GM18520 (cell line): ENCODE data around the gene GRAMD4.
"Not testable (repeated sequence)": the region's sequence is repeated elsewhere in the genome, so short reads cannot be mapped to it uniquely, and the experiment has no call there.

Experiments used
- ATAC-seq: cut with Tn5 transposase; IDR thresholded peaks from one replicate; pipeline ENCODE4 v1.9.1; 2021; ENCODE audit not compliant: unreplicated experiment

GRAMD4 gene

GRCh38 chr22:46617986-46618647, 2.1 kb upstream of the GRAMD4 start:
- ATAC-seq = no peak

GRCh38 chr22:46618667-46619066, 1.5 kb upstream of the GRAMD4 start:
- no peak for ATAC-seq

GRCh38 chr22:46619240-46619829, 851 bp upstream of the GRAMD4 start:
- no peak for ATAC-seq

- ATAC-seq = no peak
Observed at GRCh38 chr22:46620588-46621242, 529 bp downstream of the GRAMD4 start.

- not testable (repeated sequence) for ATAC-seq
Observed at GRCh38 chr22:46621243-46621930, 1.2 kb downstream of the GRAMD4 start.

- no peak for ATAC-seq
Observed at GRCh38 chr22:46622081-46622521, 1.9 kb downstream of the GRAMD4 start.

GRCh38 chr22:46625113-46625842, 5.1 kb downstream of the GRAMD4 start:
- no peak for ATAC-seq

- no peak for ATAC-seq
Observed at GRCh38 chr22:46625843-46626349, 5.7 kb downstream of the GRAMD4 start.

- no peak for ATAC-seq
Observed at GRCh38 chr22:46626356-46626755, 6.2 kb downstream of the GRAMD4 start.

- ATAC-seq = no peak
Observed at GRCh38 chr22:46626911-46627805, 7.0 kb downstream of the GRAMD4 start.

- no peak for ATAC-seq
Observed at GRCh38 chr22:46627806-46628482, 7.8 kb downstream of the GRAMD4 start.

GRCh38 chr22:46628756-46629155, 8.6 kb downstream of the GRAMD4 start:
- no peak for ATAC-seq

GRCh38 chr22:46629291-46629690, 9.1 kb downstream of the GRAMD4 start:
- no peak for ATAC-seq

GRCh38 chr22:46631113-46631512, 10.9 kb downstream of the GRAMD4 start:
- no peak for ATAC-seq

- ATAC-seq = no peak
Observed at GRCh38 chr22:46632646-46633249, 12.6 kb downstream of the GRAMD4 start.

- no peak for ATAC-seq
Observed at GRCh38 chr22:46633334-46633890, 13.2 kb downstream of the GRAMD4 start.

- ATAC-seq = no peak
Observed at GRCh38 chr22:46634011-46634699, 14.0 kb downstream of the GRAMD4 start.
